Measurements from ENCODE around the gene FUOM. TPM values are rescaled to one million over a fixed set of nuclear protein-coding genes. Genes with fewer than 3 reads are reported as not detected.

The FUOM gene
- total RNA-seq, 4 donors from 2014 or later, result 2.6 to 13.8 (median 2.9) TPM; not detected in 1

DNA sequence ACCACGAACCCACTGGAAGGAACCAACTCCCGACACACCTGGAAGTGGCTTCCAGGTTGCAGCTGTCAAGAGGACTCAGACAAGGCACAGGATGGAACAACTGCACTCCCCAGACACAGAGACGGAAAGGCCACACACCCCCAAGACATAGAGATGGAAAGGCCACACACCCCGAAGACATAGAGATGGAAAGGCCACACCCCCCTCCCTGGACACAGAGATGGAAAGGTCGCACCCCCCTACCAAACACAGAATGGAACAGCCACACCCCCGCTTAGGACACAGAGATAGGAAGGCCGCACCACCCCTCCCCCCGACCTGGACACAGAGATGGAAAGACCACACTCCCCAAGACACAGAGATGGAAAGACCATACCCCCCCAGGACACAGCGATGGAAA lies 41.6 kb downstream of the FUOM start:
- no peak for DNase-seq
- H3K4me3 ChIP-seq, result no peak overlapping the region
- no peaks in the 10 kb centered on the region for H3K36me3 ChIP-seq
- TF ChIP-seq POLR2A (IDR thresholded peaks at IDR 0.05), result no peak
- TF ChIP-seq, protein P1, sequence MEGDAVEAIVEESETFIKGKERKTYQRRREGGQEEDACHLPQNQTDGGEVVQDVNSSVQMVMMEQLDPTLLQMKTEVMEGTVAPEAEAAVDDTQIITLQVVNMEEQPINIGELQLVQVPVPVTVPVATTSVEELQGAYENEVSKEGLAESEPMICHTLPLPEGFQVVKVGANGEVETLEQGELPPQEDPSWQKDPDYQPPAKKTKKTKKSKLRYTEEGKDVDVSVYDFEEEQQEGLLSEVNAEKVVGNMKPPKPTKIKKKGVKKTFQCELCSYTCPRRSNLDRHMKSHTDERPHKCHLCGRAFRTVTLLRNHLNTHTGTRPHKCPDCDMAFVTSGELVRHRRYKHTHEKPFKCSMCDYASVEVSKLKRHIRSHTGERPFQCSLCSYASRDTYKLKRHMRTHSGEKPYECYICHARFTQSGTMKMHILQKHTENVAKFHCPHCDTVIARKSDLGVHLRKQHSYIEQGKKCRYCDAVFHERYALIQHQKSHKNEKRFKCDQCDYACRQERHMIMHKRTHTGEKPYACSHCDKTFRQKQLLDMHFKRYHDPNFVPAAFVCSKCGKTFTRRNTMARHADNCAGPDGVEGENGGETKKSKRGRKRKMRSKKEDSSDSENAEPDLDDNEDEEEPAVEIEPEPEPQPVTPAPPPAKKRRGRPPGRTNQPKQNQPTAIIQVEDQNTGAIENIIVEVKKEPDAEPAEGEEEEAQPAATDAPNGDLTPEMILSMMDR (IDR thresholded peaks at IDR 0.05), result no peak
- H3K4me1 ChIP-seq, result no peaks in the 10 kb centered on the region
- no peaks in the 10 kb centered on the region for H3K9me3 ChIP-seq
- intact Hi-C loops (cut with DNase I; ENCODE audit: low total_unique reads), result no loop called here
- H3K27ac ChIP-seq, result no peak overlapping the region
- H3K27me3 ChIP-seq, result no peaks in the 10 kb centered on the region

- TF ChIP-seq POLR2A (IDR thresholded peaks at IDR 0.05), result no peak
- TF ChIP-seq, protein P1 (IDR thresholded peaks at IDR 0.05), result no peak
- Histone ChIP-seq H3K36me3 (no peaks in the 10 kb centered on the region), H3K4me3 (no peak overlapping the region), H3K27me3 (no peaks in the 10 kb centered on the region), H3K4me1 (no peaks in the 10 kb centered on the region), H3K27ac (peak overlapping the region in 1 of 2 donors; percentile 39), H3K9me3 (no peaks in the 10 kb centered on the region)
- intact Hi-C loops (cut with DNase I; ENCODE audit: low total_unique reads), result no loop called here
- DNase-seq, result no peak
Measured at GRCh38 chr10:133315847-133316246, 42.0 kb downstream of the FUOM start.

- no peaks in the 10 kb centered on the region for H3K36me3 ChIP-seq
- H3K4me3 ChIP-seq, result no peak overlapping the region
- no peaks in the 10 kb centered on the region for H3K4me1 ChIP-seq
- DNase-seq, result no peak
- no peak for TF ChIP-seq POLR2A (IDR thresholded peaks at IDR 0.05)
- H3K27ac ChIP-seq, result peak overlapping the region; percentile 48 to 57
- no peaks in the 10 kb centered on the region for H3K27me3 ChIP-seq
- intact Hi-C loops (cut with DNase I; ENCODE audit: low total_unique reads), result no loop called here
- H3K9me3 ChIP-seq, result no peaks in the 10 kb centered on the region
Measured at GRCh38 chr10:133314911-133315310, 42.9 kb downstream of the FUOM start.

DNA sequence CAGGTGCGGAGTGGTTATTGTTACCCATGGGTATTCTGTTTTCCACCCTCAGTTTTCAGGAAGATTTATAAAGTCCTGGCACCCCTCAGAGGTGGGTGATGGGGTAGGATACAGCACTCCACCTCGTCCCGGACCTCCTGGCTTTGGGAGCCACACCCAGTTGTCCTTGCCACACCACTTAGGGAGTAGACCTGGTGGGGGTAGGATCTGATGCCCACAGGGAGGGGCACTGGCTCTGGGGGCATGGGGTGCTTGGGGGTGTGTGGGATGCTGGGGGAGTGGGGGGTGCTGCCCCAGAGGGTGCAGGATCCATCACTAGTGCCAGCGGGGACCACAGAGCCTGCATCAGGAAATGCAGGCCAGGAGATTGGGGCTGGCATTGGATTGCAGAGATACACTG lies 44.6 kb downstream of the FUOM start:
- DNase-seq, result no peak
- no peaks in the 10 kb centered on the region for H3K9me3 ChIP-seq
- no peaks in the 10 kb centered on the region for H3K36me3 ChIP-seq
- no peaks in the 10 kb centered on the region for H3K27me3 ChIP-seq
- no peaks in the 10 kb centered on the region for H3K4me1 ChIP-seq
- TF ChIP-seq, protein P1 (IDR thresholded peaks at IDR 0.05), result no peak
- TF ChIP-seq POLR2A (IDR thresholded peaks at IDR 0.05), result no peak
- peak overlapping the region in 1 of 2 donors; percentile 48 for H3K27ac ChIP-seq
- H3K4me3 ChIP-seq, result no peak overlapping the region
- intact Hi-C loops (cut with DNase I; ENCODE audit: low total_unique reads), result no loop called here

DNA sequence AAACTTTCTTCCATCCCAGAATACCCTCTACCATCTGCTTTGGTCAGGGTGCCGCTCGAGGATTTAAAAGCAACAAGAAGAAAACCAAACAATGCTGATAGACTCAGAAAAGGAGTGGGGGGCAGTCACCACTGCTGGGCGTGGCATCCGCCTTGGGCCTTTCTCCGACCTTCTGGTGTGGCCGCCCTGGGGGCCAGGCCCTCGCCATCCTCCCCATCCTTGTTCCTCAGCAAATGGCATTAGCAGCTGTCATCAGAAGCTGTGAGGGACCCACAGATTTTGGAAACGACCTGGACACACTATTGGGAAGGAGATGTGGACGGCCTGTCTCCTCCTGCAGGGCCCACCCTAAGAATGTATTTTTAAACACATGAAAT lies 45.1 kb downstream of the FUOM start:
- intact Hi-C loops (cut with DNase I; ENCODE audit: low total_unique reads), result no loop called here
- no peaks in the 10 kb centered on the region for H3K27me3 ChIP-seq
- DNase-seq, result no peak
- H3K27ac ChIP-seq, result no peak overlapping the region
- H3K36me3 ChIP-seq, result no peaks in the 10 kb centered on the region
- H3K4me3 ChIP-seq, result no peak overlapping the region
- TF ChIP-seq POLR2A (IDR thresholded peaks at IDR 0.05), result no peak
- TF ChIP-seq, protein P1 (IDR thresholded peaks at IDR 0.05), result no peak
- H3K4me1 ChIP-seq, result peaks cover 0 to 3% of the 10 kb centered on the region in 2 donors
- no peaks in the 10 kb centered on the region for H3K9me3 ChIP-seq

All from uterus (tissue), 4 donors.